GM18519 (cell line): Measurements from ENCODE around the gene WNT16.
"Not testable (repeated sequence)": the region's sequence is repeated elsewhere in the genome, so short reads cannot be mapped to it uniquely, and the experiment has no call there.

Experiments
- ATAC-seq: cut with Tn5 transposase; IDR thresholded peaks from one replicate; pipeline ENCODE4 v1.9.1; 2021; ENCODE audit warnings: mild to moderate bottlenecking, moderate library complexity; ENCODE audit not compliant: unreplicated experiment, low FRiP score

Gene WNT16, protein sequence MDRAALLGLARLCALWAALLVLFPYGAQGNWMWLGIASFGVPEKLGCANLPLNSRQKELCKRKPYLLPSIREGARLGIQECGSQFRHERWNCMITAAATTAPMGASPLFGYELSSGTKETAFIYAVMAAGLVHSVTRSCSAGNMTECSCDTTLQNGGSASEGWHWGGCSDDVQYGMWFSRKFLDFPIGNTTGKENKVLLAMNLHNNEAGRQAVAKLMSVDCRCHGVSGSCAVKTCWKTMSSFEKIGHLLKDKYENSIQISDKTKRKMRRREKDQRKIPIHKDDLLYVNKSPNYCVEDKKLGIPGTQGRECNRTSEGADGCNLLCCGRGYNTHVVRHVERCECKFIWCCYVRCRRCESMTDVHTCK

DNA sequence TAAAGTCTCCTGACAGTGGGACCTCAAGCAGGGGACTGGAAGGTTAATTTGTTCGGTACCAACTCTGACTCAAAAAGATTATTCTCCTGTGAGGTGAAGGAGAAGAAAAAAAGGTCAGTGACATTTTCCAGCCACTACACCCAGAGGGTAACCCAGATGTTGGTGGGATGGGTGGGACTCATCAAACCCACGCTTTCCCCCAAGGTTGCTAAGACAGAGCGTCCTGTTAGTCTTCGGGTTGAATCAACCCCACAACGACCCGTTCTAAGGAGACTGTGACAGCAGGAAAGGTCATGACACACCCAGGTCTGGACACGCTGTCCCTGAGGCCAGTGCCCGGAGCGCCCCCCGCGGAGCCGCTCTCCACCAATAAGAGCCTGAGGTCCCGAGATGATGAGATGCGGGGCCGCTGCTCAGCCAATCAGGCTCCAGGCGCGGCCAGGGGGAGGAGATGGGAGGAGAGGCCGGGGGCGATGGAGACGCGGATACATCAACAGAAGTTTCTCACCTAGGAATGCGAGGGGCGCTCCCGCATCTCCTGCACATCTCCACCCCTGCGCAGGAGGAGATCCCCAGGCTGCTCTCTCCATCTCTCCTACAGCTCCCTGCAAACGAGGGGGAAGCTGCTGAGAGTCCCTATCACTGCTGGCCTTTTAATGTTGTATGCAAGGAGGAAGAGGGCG, at the start of gene WNT16:
Gene WNT16, plus strand, starts transcription at position 493 of the 683 bp plus-strand sequence. CDS start 293 bp downstream, outside the sequence.
- no peak for ATAC-seq

DNA sequence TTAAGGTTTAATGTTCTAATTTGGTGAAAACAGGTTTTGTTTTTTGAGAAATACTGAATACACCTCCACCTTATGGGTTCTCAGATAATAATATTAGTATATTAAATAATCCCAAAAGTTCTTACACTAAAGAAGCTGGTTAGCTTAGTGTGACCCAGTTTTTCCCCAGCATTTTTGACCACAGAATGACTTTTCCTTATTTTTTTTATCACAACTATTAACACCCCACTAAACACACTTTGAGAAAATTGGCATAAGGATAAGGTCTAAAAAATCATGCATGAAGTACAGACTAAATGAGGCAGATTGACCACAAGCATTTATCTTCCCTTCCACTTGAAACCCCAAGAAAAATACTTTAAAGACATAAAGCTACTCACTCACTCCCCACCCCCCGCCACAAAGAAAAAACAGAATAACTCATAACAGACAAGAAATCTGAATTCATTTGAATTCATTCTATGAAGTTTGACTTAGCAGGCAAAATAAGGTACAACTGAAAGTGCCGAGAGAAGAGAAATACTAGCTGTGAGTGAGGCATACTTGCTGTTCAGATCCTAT, 49.7 kb upstream of the WNT16 start:
- no peak for ATAC-seq

DNA sequence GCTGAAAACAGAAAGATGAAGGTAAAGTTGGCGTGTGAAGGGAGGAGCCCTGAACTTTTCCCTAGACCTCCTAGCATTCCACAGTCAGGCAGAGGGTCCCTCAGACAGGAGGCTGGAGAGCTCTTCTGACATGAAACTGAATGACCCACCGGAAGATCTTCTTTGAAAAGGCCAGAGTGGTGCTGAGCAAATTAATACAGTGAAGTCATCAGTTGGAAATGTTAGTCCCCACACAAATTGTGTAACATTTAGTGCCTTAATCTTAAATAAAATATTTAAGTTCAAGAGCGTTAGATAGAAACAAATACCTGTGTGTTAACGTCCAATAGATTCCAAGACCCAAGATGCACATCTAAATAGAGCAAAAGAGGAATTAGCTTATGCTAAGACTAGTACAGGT, 49.0 kb upstream of the WNT16 start:
- no peak for ATAC-seq

GRCh38 chr7:121280656-121281055, 48.1 kb upstream of the WNT16 start:
- no peak for ATAC-seq

DNA sequence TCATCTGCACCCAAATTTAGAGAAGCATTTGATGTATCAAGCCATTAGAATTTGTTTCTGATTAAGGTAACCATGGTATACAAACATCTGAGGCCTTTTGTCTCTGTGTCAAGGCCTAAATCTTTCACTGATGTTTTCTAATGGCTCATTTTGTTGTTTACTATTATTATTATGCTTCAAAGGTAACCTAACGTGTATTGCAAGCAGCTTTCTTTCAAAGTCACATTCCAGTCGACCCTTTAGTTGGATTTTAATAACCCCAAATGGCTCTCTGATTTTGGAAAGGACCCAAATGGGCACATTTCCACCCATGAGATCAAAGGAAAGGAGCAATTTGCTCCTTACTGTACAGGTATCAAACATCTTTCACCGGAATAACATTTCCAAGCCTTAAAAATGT, 46.7 kb upstream of the WNT16 start:
- no peak for ATAC-seq

GRCh38 chr7:121285066-121285667, 43.6 kb upstream of the WNT16 start:
- no peak for ATAC-seq

GRCh38 chr7:121286186-121286585, 42.6 kb upstream of the WNT16 start:
- no peak for ATAC-seq

DNA sequence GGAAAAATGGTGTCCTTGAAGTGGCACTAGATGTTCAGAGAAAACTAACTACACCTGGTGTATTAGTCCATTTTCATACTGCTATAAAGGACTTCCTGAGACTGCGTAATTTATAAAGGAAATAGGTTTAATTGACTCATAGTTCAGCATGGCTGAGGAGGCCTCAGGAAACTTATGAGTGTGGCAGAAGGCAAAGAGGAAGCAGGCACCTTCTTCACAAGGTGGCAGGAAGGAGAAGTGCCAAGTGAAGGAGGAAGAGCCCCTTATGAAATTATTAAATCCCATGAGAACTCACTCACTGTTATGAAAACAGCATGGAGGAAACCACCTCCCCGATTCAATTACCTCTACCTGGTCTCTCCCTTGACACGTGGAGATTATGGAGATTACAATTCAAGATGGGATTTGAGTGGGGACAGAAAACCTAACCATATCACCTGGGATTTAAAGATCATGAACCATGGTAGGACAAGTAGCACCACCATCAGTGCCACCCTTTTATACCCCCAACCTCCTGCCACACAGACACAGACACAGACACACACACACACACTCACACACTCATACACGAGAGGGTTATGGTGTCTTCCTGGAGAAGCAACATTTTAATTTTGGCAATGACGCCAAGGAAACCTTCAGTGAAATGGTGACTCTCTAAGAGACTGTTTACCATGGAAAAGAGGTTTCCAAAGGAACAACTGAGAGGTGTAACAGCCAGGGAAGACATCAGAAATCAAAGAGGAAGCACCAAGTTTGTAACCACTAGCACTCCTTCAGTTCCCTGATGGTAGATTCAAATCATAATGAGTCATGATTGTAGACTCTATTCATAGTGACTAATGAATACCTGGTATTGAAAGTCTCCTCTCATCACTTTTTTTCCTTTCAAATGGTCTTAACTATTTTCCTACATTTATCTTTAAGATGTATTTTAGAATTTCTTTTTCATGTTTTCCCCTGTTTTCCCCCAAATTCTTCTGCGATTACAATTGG, 41.8 kb upstream of the WNT16 start:
- ATAC-seq, result no peak

DNA sequence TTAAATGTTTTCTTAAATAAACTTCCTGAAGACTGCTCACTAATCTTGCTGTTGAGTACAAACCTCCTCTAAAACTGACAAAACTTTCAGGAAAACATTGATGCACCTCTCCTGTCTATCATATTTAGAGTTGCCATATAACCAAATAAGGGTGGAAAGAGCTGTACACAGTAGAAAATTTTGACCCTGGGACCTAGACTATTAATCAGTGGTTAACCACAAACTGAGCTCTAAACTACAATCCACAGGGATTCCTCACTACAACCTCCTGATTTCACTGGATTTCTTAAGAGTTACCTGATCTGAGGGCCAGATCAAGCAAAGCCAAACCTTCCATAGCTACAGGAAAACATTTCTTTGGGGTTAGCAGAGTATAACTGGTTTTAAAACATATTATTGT, 39.9 kb upstream of the WNT16 start:
- no peak for ATAC-seq

DNA sequence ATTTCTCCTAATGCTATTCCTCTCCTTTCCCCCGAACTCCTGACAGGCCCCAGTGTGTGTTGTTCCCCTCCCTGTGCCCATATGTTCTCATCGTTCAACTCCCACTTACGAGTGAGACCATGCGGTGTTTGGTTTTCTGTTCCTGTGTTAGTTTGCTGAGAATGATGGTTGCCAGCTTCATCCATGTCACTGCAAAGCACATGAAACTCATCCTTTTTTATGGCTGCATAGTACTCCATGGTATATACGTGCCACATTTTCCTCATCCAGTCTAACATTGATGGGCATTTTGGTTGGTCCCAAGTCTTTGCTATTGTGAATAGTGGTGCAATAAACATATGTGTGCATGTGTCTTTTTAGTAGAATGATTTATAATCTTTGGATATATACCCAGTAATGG, 38.9 kb upstream of the WNT16 start:
- not testable (repeated sequence) for ATAC-seq

DNA sequence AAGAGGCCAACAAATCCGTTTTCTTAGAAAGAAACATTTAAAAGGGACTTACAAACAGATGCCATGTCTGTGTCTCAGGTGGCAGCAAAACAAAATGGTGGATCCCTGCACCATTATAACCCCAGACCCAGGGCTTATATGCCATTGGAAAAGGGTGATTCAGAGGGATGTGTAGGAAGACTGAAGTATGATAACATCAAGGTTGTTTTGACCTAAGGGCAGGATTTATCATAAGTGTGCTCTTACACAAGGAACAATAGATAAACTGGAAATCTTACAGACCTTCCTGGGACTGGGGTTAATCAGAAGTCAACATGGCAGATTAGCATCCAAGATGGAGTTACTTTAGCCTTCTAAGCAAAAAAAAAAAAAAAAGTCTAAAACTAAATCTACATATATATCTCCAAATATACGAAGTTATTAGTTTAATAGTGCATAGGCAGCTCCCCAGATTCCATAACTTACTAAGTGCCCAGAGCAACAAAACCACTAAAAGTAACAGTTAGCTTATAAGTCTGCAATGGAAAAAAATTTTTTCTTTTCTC, 34.3 kb upstream of the WNT16 start:
- ATAC-seq, result no peak

- no peak for ATAC-seq
Measured at GRCh38 chr7:121297843-121298242, 31.0 kb upstream of the WNT16 start.

DNA sequence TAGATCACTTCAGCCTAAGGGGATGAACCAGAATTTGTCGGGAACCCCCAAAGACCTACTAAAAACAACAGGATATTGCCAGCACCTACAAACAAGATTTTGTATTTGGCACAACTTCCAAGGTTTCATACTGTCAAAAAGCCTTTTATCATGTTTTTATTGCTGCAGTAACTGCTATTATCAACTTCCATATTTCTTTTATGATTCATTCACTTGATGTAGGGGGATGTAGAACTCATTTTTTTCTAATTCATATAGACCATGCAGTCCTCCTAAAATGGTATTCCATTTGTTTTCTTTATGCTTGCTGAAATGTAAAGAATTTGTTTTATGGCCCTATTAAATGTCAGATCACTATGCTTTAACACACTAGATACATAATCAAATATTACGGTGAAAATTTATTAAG, 30.0 kb upstream of the WNT16 start:
- no peak for ATAC-seq

GRCh38 chr7:121300685-121301420, 27.9 kb upstream of the WNT16 start:
- ATAC-seq, result no peak

GRCh38 chr7:121301446-121302213, 27.2 kb upstream of the WNT16 start:
- no peak for ATAC-seq

DNA sequence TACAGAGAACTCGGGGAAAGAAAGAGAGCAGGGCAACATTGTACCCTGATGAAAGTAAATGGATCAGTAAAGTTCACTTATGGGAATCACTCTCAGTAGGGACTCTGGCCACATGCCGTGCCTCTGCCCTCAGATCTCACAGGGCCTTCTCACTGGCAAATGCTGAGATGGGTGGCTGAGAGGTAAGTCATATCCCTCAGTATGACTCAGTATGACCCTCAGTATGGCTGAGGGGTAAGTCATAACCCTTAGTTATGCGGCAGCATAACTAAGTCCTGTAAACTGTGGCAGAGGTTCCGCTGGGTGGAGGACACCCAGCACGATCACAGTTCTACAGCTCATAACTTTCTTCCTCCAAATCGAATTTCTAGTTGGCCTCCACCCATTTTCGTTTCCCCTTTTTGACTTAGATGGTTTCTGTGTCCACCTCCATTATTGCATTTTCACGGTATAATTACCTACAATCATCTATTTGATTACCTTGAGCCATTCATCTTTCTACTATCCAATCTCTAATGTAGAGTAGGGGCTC, 26.5 kb upstream of the WNT16 start:
- ATAC-seq, result peak; percentile 98

DNA sequence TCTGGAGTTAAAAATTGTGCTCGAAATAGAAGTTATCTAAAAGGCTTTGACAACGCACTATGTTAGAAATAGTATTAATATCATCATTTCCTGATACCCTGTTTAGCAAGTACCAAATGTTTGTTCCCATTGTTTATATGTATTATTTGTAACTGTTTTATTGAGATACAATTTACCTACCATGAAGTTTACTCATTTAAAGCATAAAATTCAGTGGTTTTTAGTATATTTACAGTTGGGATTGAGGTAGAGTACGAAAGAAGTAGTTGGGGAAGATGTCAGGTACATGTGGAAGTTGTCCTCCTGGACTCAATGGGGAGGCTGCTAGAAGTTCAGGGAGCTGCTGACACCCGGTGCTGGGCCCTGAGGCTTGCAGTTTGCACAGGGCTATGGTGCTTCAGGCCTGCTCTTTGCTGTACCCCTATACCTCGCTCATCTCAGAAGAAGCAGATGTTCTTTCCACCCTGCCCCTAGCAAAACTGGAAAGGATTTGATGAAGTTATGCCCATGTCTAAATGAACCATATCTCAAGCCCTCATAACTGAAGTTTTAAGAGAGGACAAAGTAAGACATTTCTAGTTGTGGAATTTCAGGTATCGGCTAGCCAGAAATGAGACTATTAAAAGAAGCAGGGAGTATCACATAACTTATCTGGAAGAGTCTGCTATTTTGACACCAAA, 25.2 kb upstream of the WNT16 start:
- no peak for ATAC-seq
